Measurements from ENCODE around the gene CDIPT.
A peak's percentile ranks its signal among the peaks of the same experiment; 100 is the strongest.
"Not testable (repeated sequence)": the region's sequence is repeated elsewhere in the genome, so short reads cannot be mapped to it uniquely, and the experiment has no call there.

Gene CDIPT

DNA sequence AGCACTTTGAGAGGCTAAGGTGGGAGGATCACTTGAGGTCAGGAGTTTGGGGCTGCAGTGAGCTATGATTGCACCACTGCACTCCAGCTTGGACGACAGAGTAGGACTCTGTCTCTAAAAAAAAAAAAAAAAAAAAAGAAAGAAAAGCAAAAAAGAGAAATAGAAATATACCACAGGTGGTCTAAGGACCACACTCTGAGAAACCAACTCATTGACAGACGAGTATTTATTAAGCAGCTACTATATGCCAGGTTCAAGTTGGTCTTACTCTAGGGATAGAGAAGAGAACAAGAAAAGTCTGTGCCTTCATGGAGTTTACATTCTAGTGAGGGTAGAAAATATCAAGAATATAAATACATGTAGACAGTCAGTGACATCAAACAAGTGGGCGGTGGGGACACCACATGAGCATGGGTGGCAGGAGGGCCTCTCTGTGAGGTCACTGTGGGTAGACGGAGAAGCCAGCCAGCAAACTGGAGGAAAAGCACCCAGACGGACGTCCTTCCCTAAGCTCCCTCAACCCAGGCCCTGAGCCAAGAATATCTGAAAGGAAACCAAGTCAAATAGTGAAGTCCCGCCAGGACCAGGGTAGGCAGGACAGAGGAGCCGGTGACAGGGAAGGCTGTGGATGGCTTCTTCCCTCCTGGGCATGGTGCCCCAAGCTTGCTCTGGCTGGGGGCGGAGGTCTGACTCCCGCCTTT lies 4.7 kb downstream of the CDIPT start:
- DNase-seq (ENCODE audit: low read depth, low spot score): no peak

GRCh38 chr16:29857133-29857760 lies 5.8 kb downstream of the CDIPT start:
- DNase-seq (ENCODE audit: low read depth, low spot score): no peak

GRCh38 chr16:29854520-29855100 lies 8.4 kb downstream of the CDIPT start:
- no peak for DNase-seq (ENCODE audit: low read depth, low spot score)

DNA sequence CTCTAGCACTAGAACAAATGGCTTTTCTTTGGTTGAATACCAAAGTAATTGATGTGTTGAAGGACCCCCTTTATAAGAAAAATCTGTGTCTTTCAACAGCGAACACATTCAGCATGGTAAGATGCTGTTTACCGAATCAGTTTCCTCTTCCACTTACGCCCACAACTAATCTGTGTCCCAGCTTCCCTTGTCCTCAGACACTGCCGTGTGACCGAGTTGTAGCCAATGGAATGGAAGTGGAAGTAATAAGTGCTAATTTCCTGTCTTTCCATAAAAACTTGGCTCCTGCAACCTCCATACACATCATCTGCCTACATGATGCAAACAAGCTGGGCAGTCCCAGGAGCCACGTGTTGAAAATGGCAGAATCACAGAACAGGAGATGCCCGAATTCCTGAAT lies 10.4 kb downstream of the CDIPT start:
- DNase-seq (ENCODE audit: low read depth, low spot score): no peak

DNA sequence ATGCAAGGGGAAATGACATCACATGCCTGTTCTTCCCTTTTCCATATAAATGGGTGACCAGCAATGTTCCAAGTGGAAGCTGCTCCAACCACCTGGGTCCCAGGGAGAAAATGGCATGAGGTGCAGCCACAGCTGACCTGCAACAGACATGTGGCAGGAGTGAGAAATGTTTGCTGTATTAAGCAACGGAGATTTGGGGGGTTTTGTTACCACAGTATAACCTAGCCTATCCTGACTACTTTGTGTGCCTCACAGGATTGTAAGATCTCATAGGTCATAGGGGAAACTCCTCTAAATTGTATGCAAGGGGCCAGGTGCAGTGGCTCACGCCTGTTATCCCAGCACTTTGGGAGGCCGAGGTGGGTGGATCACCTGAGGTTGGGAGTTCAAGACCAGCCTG lies 12.0 kb downstream of the CDIPT start:
- DNase-seq (ENCODE audit: low read depth, low spot score): no peak

- DNase-seq (ENCODE audit: low read depth, low spot score): no peak
Observed at GRCh38 chr16:29849505-29849904, 13.5 kb downstream of the CDIPT start.

GRCh38 chr16:29848420-29849297 lies 14.4 kb downstream of the CDIPT start:
- peak; percentile 55 for DNase-seq (ENCODE audit: low read depth, low spot score)

GRCh38 chr16:29845656-29846055 lies 17.4 kb downstream of the CDIPT start:
- DNase-seq (ENCODE audit: low read depth, low spot score): no peak

GRCh38 chr16:29844575-29845331 lies 18.3 kb downstream of the CDIPT start:
- no peak for DNase-seq (ENCODE audit: low read depth, low spot score)

DNA sequence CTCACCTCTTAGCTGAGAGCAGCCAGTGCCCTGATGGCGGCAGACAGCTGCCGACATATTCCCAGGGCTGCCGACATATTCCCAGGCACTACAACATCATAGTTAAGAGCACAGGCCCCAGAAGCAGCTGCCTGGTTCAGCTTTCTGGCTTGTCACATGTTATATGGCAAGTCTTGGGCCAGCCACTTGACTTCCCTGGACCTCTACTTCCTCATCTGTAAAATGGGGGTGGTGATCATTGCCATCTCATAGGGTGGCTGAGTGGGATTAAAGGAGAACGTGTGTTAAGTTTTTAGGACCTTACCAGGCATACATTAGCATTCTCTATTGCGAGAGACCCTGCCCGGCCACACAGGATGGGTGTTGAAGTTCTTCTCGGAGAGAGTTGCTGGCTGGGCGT lies 19.1 kb downstream of the CDIPT start:
- DNase-seq (ENCODE audit: low read depth, low spot score): no peak

- DNase-seq (ENCODE audit: low read depth, low spot score): no peak
Observed at GRCh38 chr16:29842732-29843346, 20.2 kb downstream of the CDIPT start.

GRCh38 chr16:29841631-29842030 lies 21.4 kb downstream of the CDIPT start:
- DNase-seq (ENCODE audit: low read depth, low spot score): no peak

DNA sequence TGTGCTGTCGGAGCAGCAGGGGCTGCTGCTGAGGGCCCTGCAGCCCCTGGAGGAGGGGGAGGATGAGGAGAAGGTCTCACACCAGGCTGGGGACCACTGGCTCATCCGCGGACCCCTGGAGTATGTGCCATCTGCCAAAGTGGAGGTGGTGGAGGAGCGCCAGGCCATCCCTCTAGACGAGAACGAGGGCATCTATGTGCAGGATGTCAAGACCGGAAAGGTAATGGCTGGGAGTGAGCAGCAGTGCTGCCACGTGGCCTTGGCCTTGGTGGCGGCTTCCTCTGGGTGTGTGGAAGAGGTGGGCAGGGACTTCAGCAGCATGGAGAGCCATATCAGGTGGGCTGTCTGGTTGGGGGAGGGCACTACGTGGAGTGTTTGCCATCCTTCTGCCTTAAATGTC lies 22.8 kb downstream of the CDIPT start:
- no peak for DNase-seq (ENCODE audit: low read depth, low spot score)

- DNase-seq (ENCODE audit: low read depth, low spot score): no peak
Observed at GRCh38 chr16:29839822-29840221, 23.2 kb downstream of the CDIPT start.

- no peak for DNase-seq (ENCODE audit: low read depth, low spot score)
Observed at GRCh38 chr16:29837841-29838240, 25.2 kb downstream of the CDIPT start.

DNA sequence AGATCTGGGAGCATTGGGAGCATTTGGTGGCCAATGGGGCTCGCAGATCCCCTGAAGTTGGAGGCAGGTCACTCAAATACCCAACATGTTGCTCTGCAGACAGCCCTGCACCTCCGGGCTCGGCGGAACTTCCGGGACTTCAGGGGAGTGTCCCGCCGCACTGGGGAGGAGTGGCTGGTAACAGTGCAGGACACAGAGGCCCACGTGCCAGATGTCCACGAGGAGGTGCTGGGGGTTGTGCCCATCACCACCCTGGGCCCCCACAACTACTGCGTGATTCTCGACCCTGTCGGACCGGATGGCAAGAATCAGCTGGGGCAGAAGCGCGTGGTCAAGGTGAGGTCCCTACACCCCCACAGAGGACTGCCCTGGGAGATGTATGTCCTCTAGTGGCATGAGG lies 26.4 kb downstream of the CDIPT start:
- DNase-seq (ENCODE audit: low read depth, low spot score): no peak

GRCh38 chr16:29835926-29836325 lies 27.1 kb downstream of the CDIPT start:
- DNase-seq (ENCODE audit: low read depth, low spot score): no peak

- DNase-seq (ENCODE audit: low read depth, low spot score): no peak
Observed at GRCh38 chr16:29834079-29834478, 28.9 kb downstream of the CDIPT start.

DNA sequence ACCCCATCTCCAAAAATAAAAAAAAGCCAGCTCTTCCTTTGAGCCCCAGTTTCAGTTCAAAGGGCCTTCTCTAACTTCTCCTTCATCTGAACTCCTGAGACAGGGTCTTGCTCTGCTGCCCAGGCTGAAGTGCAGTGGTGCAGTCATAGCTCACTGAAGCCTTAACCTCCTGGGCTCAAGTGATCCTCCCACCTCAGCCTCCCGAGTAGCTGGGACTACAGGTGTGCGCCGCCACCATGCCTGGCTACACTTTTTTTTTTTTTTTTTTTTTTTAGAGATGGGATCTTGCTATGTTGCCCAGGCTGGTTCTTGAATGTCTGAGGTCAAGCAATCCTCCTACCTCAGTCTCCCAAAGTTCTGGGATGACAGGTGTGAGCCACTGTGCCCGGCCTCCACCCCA lies 29.8 kb downstream of the CDIPT start:
- DNase-seq (ENCODE audit: low read depth, low spot score): not testable (repeated sequence)

DNA sequence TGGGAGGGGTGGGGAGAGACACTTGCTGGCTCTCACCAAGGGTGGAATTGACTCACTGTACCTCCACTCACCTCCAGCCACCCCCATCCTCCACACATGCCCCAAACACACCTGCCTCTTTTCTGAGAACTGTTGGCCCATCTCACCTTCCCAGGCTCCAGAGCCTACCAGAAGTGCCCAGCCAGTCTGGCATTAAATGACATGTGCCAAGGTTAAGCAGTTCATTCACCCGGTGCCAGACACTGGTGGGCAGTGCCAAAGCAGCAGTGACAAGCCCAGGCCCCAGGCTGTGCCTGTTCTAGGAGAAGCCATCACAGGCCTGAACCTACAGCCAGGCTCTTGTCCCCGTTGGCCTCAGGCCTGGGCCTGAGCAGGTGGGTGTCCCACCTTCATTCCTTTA lies 31.5 kb downstream of the CDIPT start:
- DNase-seq (ENCODE audit: low read depth, low spot score): no peak

DNA sequence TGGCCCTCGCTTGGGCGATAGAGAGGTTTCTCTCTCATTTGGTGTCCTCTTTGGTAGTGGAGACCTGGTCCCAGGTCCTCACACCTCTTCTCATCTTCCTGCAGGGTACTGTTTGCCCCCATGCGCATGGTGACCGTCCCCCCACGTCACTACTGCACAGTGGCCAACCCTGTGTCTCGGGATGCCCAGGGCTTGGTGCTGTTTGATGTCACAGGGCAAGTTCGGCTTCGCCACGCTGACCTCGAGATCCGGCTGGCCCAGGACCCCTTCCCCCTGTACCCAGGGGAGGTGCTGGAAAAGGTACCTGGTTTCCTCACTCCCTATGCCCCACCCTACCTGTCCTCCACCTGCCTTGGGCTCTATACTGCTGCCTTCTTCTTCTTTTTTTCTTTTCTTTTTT lies 32.3 kb downstream of the CDIPT start:
- DNase-seq (ENCODE audit: low read depth, low spot score): no peak

Data from activated CD4-positive, CD25-positive, alpha-beta regulatory T cell treated with anti-CD3 and anti-CD28 coated beads, Interleukin-2, amount 50 U/mL, for 16 hours (primary cell).